GM12873 (cell line): ENCODE measurements around the gene CDH18.

Experiments used
- CTCF ChIP-seq: IDR thresholded peaks from 2 replicates; pipeline ENCODE4 v1.5.1; 2012; ENCODE audit warnings: low read depth, mild to moderate bottlenecking, moderate library complexity, low read length, control low read depth; ENCODE audit not compliant: insufficient read depth; ENCODE audit errors: missing control alignments

Gene CDH18

DNA sequence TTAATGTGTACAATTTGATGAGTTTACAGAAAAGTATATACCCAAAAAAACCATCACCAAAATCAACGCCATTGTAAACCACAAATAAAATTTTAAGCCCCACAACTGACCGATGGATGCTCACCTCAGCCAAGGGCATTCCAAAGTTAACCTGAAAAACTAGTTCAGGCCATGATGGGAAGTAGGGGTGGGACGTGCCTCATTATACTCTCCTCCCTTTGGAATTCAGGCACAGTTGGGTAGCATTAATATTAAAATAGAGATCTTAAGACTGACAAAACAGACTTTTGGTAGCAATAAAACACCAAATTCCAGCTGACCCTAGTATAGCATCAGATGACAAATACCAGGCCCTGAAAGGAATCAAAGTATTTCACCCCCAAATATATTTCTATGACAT is 129.0 kb downstream of the CDH18 start:
- TF ChIP-seq CTCF, result no peak

DNA sequence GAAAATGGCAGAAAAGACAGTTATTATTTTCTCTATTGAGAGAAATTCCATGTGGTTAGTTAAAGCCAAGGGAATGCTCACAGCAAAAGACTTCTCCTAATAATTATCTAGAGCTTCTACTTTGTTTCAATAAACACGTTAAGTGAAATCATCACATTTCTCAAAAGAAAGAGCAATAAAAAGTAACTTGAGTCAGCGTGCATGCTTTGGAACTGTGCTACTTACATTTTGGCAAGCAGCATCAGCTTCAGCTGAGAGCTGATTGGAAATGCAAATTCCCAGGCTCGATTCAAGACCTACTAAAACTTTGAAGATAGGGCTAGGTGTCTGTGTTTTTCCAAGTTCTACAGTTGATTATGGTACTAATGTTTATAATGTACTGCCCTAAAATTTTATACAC is 132.1 kb downstream of the CDH18 start:
- TF ChIP-seq CTCF, result no peak

- no peak for TF ChIP-seq CTCF
These were observed 132.5 kb downstream of the CDH18 start for GRCh38 chr5:19855453-19855852.

DNA sequence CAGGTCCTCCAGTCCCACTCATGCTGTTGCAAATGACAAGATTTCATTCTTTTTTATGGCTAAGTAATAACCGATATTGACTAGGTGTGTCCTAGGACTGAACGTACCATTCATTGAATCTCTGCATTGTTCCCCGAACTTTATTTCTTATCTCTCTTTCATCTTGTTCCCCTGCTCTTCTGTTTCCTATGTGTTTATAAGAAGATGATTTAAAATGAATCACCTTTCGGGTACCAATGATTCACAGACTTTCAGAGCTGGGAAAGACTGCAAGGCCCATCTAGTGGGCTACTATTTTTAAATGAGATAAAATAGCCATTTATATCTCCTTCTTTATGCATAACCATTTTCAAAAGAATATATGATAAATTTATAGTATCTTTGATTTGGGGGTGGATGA is 133.0 kb downstream of the CDH18 start:
- no peak for TF ChIP-seq CTCF

GRCh38 chr5:19853616-19854240 is 134.3 kb downstream of the CDH18 start:
- no peak for TF ChIP-seq CTCF

- no peak for TF ChIP-seq CTCF
These were observed 150.3 kb downstream of the CDH18 start for GRCh38 chr5:19837536-19838174.

GRCh38 chr5:19835442-19835841 is 152.6 kb downstream of the CDH18 start:
- no peak for TF ChIP-seq CTCF

DNA sequence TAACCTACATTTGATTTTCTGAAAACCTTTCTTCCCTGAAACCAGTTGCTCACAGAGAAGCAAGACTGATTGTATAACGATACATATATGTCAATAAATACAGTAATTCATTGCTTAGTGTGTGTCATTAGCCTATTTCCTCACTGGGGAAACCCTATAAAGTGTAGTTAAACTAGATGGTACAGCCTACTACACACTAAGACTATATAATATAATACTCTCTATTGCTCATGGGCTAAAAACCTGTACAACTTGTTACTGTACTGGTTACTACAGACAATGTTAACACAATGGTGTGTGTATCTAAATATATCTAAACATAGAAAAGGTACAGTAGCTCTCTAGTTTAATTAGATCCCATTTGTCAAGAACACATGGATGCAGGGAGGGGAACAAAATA is 181.2 kb downstream of the CDH18 start:
- TF ChIP-seq CTCF, result no peak
